ENCODE measurements around the gene ADAMTS9.

DNA sequence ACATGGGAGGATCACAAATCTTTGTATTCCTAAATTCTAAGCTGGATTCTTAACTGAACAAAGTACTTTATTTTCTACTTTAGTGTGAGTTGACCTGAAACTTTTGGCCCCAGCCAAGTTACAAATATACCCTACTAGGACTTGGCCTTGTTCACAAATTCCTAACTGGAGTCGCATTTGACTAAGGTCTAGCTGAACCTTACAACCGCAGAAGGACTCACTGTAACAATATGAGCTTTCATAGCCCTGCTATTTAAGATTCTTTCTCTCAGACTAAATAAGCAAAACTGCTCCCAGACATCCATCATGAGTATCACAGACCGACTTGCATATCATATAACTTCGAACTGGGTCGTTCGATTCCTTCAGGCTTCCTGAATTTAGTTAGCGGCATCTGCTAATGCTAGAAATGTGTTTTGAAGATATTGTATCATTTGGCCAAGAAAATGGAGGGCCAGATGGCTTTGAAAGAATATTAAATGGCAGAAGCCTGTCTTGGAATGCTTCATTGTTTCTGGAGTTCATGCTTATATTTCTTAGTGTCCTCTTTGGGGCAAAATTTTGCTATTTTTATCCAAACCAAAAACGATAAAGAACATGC, 28.4 kb upstream of the ADAMTS9 start:
- no peak for TF ChIP-seq GATA3 (IDR thresholded peaks at IDR 0.05; ENCODE audit: low read depth, low read length)
- no peak for TF ChIP-seq GATA2 (IDR thresholded peaks at IDR 0.05; ENCODE audit: low read depth, low read length)

Data from SH-SY5Y (cell line).